Esophagus muscularis mucosa (tissue), 4 donors: ENCODE measurements around the gene ZAR1L. TPM values are rescaled to one million over a fixed set of nuclear protein-coding genes. Genes with fewer than 3 reads are reported as not detected.
A peak's percentile ranks its signal among the peaks of the same experiment; 100 is the strongest.

Source experiments
- DNase-seq: peaks from one replicate; pipeline ENCODE4 v3.0.0-alpha.2; 2017; ENCODE audit errors: extremely low spot score
- H3K27ac ChIP-seq, 4 donors: fragments of 200-600 bp; sonication (generic); replicated peaks in 1 of 4; 1 replicate in 3 of 4; 2 replicates in 1 of 4; pipeline ENCODE4 v1.5.1; 2016 to 2019; ENCODE audit warnings: mild to moderate bottlenecking in 1 of 4
- H3K27me3 ChIP-seq, 4 donors: fragments of 200-600 bp; sonication (generic); one replicate each; pipeline versions ENCODE4 v1.5.1 to v1.6.0; 2016 to 2019
- H3K36me3 ChIP-seq, 4 donors: fragments of 200-600 bp; sonication (generic); one replicate each; pipeline ENCODE4 v1.5.1; 2016 to 2019
- H3K4me1 ChIP-seq, 4 donors: fragments of 200-600 bp; sonication (generic); one replicate each; pipeline ENCODE4 v1.5.1; 2016 to 2019
- H3K4me3 ChIP-seq, 4 donors: fragments of 200-600 bp; sonication (generic); 1 replicate in 2 of 4; 2 replicates in 2 of 4; pipeline ENCODE4 v1.5.1; 2016 to 2019; ENCODE audit warnings: mild to moderate bottlenecking in 4 of 4, moderate library complexity in 1 of 4
- H3K9me3 ChIP-seq, 4 donors: fragments of 200-600 bp; sonication (generic); 1 replicate in 3 of 4; 2 replicates in 1 of 4; pipeline ENCODE4 v1.5.1; 2016 to 2019
- CTCF ChIP-seq, 3 experiments: fragments of 200-600 bp in 2 of 3; fragments of 450-650 bp in 1 of 3; sonication (generic) in 2 of 3; IDR thresholded peaks; one replicate each; pipeline ENCODE4 v1.5.1; 2017 to 2019; ENCODE audit warnings: antibody characterized with exemption in 3 of 3, mild to moderate bottlenecking in 2 of 3, moderate library complexity in 1 of 3
- EP300 ChIP-seq: sonication (generic); formaldehyde crosslinking; IDR thresholded peaks from one replicate; pipeline ENCODE4 v1.6.1; 2017; ENCODE audit warnings: antibody characterized with exemption
- POLR2A ChIP-seq: fragments of 450-650 bp; IDR thresholded peaks from one replicate; pipeline ENCODE4 v1.6.1; 2017; ENCODE audit warnings: antibody characterized with exemption, moderate library complexity, mild to moderate bottlenecking, low read depth
- POLR2AphosphoS5 ChIP-seq, 2 donors: sonication (generic); formaldehyde crosslinking; IDR thresholded peaks; one replicate each; pipeline ENCODE4 v1.6.1; 2017; ENCODE audit warnings: antibody characterized with exemption in 2 of 2
- WGBS: methylation state at CpG from one replicate; pipeline ENCODE4 v1.1.5; 2018; 5-methylcytosine and 5-hydroxymethylcytosine counted together
- intact Hi-C: fragments of 100-400 bp; cut with DNase I; formaldehyde crosslinking; loops from one replicate; pipeline ENCODE4 v1.15.1; 2023
- total RNA-seq, 4 donors: library from RNA; depleted of rRNA; stranded (reverse); fragments of >200 nt; gene quantifications; one replicate each; pipeline versions ENCODE4 v1.1.0 to v1.2.1, GENCODE V29; 2016

Gene ZAR1L
- total RNA-seq, 4 donors from 2014 or later: not detected

DNA sequence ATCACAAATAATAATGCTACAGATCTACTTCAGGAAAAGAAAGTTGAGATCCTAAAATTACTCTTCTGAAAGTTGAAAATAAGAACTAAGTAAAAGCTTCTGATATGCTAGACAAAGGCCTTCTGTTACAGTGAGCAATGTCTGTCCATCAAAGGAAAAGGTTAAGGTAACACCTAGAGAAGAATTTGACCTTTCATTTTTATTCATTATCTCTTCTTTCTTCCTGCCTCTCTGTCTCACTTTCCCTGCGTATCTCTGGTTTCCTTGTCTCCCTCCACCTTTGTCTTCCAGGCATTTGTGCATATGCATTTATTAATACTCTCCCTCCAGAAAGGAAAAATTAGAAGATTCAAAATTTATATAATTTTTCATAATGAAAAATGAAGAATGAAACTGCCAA is 49.0 kb downstream of the ZAR1L start:
- Histone ChIP-seq H3K4me1 (peaks cover 30 to 43% (median 39%) of the 10 kb centered on the region in 4 donors), H3K4me3 (no peak overlapping the region), H3K27ac (no peak overlapping the region), H3K9me3 (no peaks in the 10 kb centered on the region), H3K36me3 (peaks cover 44 to 77% (median 58%) of the 10 kb centered on the region in 4 donors), H3K27me3 (no peaks in the 10 kb centered on the region)
- TF ChIP-seq POLR2AphosphoS5 (IDR thresholded peaks at IDR 0.05) (no peak), CTCF (IDR thresholded peaks at IDR 0.05) (no peak), POLR2A (no peak), EP300 (no peak)
- WGBS: 97% methylated on average over 1 of the region's 1 CpG
- intact Hi-C loops: no loop called here
- DNase-seq: no peak

- no peak for DNase-seq
- no peak for TF ChIP-seq CTCF (IDR thresholded peaks at IDR 0.05)
- no peak for TF ChIP-seq POLR2AphosphoS5 (IDR thresholded peaks at IDR 0.05)
- no peak for TF ChIP-seq EP300
- no peak for TF ChIP-seq POLR2A
- Histone ChIP-seq H3K9me3 (no peaks in the 10 kb centered on the region), H3K4me1 (peaks cover 34 to 46% (median 42%) of the 10 kb centered on the region in 4 donors), H3K27me3 (no peaks in the 10 kb centered on the region), H3K4me3 (no peak overlapping the region), H3K36me3 (peaks cover 40 to 73% (median 54%) of the 10 kb centered on the region in 4 donors), H3K27ac (peak overlapping the region in 1 of 4 donors; percentile 56)
- intact Hi-C loops: no loop called here
- 69% methylated on average over 2 of the region's 2 CpGs for WGBS
Measured at GRCh38 chr13:32265726-32266125, 49.4 kb downstream of the ZAR1L start.

GRCh38 chr13:32264407-32264806 is 50.8 kb downstream of the ZAR1L start:
- H3K36me3 ChIP-seq: peaks cover 35 to 63% (median 46%) of the 10 kb centered on the region in 4 donors
- H3K4me1 ChIP-seq: peaks cover 47 to 59% (median 54%) of the 10 kb centered on the region in 4 donors
- peak overlapping the region; percentile 37 to 66 (median 54) for H3K27ac ChIP-seq
- H3K27me3 ChIP-seq: no peaks in the 10 kb centered on the region
- TF ChIP-seq POLR2AphosphoS5 (IDR thresholded peaks at IDR 0.05) (peak; percentile 65 to 66), POLR2A (no peak)
- no peak overlapping the region for H3K4me3 ChIP-seq
- intact Hi-C loops: no loop called here
- H3K9me3 ChIP-seq: no peaks in the 10 kb centered on the region
- no peak for DNase-seq

- Histone ChIP-seq H3K9me3 (no peaks in the 10 kb centered on the region), H3K36me3 (peaks cover 29 to 45% (median 32%) of the 10 kb centered on the region in 4 donors), H3K4me1 (peaks cover 60 to 74% (median 64%) of the 10 kb centered on the region in 4 donors), H3K27me3 (no peaks in the 10 kb centered on the region), H3K4me3 (no peak overlapping the region), H3K27ac (peak overlapping the region in 3 of 4 donors; percentile 69 to 77 (median 76))
- intact Hi-C loops: loop anchor here (1.0 kb wide), 1 partner anchor 23 kb away; no protein-coding TSS in a partner anchor
- no peak for DNase-seq
- WGBS: 72% methylated on average over 1 of the region's 1 CpG
- TF ChIP-seq CTCF (IDR thresholded peaks at IDR 0.05): no peak
- TF ChIP-seq EP300: no peak
- no peak for TF ChIP-seq POLR2A
- no peak for TF ChIP-seq POLR2AphosphoS5 (IDR thresholded peaks at IDR 0.05)
Measured at GRCh38 chr13:32262619-32263018, 52.5 kb downstream of the ZAR1L start.

GRCh38 chr13:32262165-32262564 is 53.0 kb downstream of the ZAR1L start:
- WGBS: 50% methylated on average over 3 of the region's 3 CpGs
- peak overlapping the region in 1 of 4 donors; percentile 8 for H3K4me3 ChIP-seq
- DNase-seq: no peak
- H3K36me3 ChIP-seq: peaks cover 24 to 40% (median 29%) of the 10 kb centered on the region in 4 donors
- peak overlapping the region; percentile 69 to 77 (median 76) for H3K27ac ChIP-seq
- no peaks in the 10 kb centered on the region for H3K9me3 ChIP-seq
- TF ChIP-seq POLR2A (no peak), CTCF (IDR thresholded peaks at IDR 0.05) (no peak), POLR2AphosphoS5 (IDR thresholded peaks at IDR 0.05) (no peak), EP300 (no peak)
- intact Hi-C loops: loop anchor here (1.0 kb wide), 1 partner anchor 23 kb away; no protein-coding TSS in a partner anchor
- peaks cover 63 to 79% (median 66%) of the 10 kb centered on the region in 4 donors for H3K4me1 ChIP-seq
- no peaks in the 10 kb centered on the region for H3K27me3 ChIP-seq
